ENCODE results near the gene LGR6.
A peak's percentile ranks its signal among the peaks of the same experiment; 100 is the strongest.

Gene LGR6

GRCh38 chr1:202266061-202266765 lies 72.6 kb downstream of the LGR6 start:
- no peak for DNase-seq (ENCODE audit: low read depth in 3 of 3)

- no peak for DNase-seq (ENCODE audit: low read depth in 3 of 3)
These were observed 74.4 kb downstream of the LGR6 start for GRCh38 chr1:202268032-202268431.

DNA sequence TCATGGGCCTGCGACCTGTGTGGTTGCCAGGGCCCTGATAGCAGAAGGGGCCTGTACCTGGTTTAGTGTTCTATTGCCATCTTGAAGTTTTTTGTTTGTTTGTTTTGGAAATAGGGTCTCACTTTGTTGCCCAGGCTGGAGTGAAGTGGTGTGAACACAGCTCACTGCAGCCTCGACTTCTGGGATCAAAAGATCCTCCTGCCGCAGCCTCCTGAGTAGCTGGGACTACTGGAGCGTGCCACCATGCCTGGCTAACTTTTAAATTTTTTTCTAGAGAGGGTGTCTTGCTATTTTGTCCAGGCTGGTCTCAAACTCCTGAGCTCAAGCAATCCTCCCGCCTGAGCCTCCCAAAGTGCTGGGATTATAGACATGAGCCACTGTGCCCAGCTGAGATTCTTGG lies 75.2 kb downstream of the LGR6 start:
- no peak for DNase-seq (ENCODE audit: low read depth in 3 of 3)

DNA sequence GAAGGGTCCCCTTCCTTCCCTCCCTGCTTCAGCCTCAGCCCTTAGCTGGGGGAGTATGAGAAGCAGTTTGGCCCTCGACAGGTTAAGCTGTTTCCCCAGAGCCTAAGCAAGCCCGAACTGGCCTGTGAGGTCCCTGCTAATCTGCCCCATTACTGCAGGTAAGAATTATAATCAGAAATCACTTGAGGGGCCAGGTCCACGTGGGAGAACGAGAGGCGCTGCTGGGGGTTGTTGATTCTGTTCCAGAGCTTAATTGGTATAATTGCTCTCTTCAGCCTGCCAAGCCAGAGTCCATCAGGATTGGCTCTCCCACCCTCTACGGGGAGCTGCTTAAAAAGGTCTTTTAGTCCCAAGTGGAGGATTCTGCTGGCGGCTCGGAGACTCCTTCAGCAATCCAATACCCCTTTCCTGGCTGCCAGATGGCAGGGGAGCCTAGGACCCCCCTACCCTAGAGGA lies 77.3 kb downstream of the LGR6 start:
- no peak for DNase-seq (ENCODE audit: low read depth in 3 of 3)

GRCh38 chr1:202272103-202272845 lies 78.7 kb downstream of the LGR6 start:
- no peak for DNase-seq (ENCODE audit: low read depth in 3 of 3)

DNA sequence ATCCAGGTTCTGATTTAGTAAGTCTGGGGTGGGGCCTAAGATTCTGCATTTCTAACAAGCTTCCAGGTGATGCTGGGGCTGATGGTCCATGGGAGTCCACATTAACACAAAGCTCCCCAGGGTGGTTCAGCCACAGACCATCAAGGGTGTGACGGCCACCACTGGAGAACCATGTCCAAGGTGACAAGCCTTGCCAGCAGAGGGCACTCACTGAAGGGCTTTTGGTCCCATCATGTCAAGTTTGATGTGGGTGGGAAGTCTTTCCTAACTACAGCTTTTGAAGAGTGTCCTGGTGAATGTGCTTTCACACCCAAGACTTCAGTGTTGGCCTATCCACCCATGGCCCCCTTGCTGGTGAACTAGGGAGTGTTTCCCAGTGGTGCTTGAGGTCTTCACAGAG lies 81.0 kb downstream of the LGR6 start:
- DNase-seq (ENCODE audit: low read depth in 3 of 3): peak in 1 of 3 donors; percentile 22

DNA sequence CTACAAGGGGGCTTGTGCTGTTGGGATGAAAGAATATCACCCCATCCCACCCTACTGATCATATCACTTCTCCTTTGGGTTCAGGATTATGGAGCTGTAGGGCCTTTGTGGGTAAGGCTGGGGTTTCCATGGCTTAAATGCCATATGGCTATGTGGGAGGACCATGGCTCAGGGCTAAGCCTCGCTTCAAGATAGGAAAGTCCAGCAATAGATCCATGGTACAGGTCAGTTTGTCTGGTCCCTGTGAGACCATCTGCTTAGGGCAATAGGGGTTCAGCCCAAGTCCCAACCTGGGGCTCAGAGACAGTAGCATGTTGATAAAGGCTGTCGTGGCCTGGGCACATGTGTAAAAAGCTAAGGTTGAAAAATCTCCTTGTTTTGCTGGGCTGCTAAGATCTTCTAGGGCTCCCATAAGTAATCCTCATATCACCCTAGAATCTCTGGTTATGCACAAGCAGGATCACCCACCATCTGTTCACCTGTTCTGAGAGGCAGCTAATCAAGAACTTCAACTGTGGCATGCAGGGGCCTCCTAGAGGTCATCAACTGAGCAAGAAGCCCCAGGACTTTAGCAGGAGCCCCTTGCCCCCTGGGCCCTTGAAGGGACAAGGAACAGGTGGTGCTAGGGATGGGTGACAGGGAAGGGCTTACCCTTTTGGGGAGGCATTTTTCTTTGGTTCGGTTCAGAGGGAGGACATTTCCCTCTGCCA lies 81.6 kb downstream of the LGR6 start:
- no peak for DNase-seq (ENCODE audit: low read depth in 3 of 3)

DNA sequence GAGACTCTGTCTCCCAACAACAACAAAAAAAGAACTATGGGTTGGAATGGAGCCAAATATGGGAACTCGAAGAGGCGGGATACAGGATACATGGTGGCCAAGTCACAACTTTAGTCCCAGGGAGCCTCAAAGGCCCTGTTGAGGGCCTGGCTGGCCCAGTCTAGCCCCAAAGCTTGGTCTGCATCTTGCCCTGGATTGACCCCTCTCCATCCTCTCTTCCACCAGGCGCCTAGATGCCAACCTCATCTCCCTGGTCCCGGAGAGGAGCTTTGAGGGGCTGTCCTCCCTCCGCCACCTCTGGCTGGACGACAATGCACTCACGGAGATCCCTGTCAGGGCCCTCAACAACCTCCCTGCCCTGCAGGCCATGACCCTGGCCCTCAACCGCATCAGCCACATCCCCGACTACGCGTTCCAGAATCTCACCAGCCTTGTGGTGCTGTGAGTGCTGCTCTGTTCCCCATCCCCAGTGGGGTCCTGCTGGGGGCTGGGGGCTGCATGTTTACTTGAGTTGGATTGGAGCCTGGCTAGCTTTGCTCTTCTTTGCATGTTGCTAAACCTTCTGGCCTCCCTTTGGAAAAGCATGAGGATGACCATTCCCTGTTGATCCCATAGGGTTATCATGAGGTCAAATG lies 82.6 kb downstream of the LGR6 start:
- no peak for DNase-seq (ENCODE audit: low read depth in 3 of 3)

DNA sequence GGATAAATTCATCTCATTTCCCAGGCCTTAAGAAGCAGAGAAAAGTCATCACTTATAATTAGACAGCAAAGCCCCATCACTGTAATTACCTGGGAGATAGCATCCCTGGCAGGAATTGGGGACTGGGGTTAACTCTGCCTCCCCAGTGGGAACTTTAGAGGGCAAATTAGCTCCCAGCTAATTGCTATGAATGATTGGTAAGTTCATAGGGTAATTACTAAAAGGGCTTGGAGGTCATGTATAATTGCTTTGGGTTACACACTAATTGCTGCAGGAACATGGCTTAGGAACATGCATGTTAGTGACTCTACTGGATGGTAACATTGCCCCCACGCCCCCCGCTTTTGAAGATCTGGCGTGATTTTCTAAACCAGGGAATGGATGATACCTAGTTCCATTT lies 83.3 kb downstream of the LGR6 start:
- DNase-seq (ENCODE audit: low read depth in 3 of 3): no peak

- no peak for DNase-seq (ENCODE audit: low read depth in 3 of 3)
These were observed 85.2 kb downstream of the LGR6 start for GRCh38 chr1:202278751-202279150.

- no peak for DNase-seq (ENCODE audit: low read depth in 3 of 3)
These were observed 86.2 kb downstream of the LGR6 start for GRCh38 chr1:202279806-202280205.

DNA sequence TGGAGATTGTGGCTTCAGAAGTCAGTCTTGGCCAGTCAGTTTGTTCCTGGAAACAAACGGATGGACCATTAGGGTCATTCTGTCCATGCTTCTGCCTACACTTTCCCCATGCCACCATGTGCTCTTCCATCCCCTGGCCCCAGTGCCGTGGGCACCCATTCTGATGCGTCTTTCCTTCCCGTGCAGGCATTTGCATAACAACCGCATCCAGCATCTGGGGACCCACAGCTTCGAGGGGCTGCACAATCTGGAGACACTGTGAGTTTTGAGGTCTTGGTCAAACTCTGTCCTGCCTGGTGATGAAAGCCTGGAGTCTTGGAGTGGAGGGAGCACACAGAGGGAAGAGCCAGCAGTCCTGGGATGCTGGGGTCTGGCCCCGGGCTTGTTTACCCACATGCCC lies 87.0 kb downstream of the LGR6 start:
- no peak for DNase-seq (ENCODE audit: low read depth in 3 of 3)

- no peak for DNase-seq (ENCODE audit: low read depth in 3 of 3)
These were observed 87.9 kb downstream of the LGR6 start for GRCh38 chr1:202281316-202282024.

- DNase-seq (ENCODE audit: low read depth in 3 of 3): no peak
These were observed 88.4 kb downstream of the LGR6 start for GRCh38 chr1:202282025-202282371.

- no peak for DNase-seq (ENCODE audit: low read depth in 3 of 3)
These were observed 89.1 kb downstream of the LGR6 start for GRCh38 chr1:202282596-202283283.

DNA sequence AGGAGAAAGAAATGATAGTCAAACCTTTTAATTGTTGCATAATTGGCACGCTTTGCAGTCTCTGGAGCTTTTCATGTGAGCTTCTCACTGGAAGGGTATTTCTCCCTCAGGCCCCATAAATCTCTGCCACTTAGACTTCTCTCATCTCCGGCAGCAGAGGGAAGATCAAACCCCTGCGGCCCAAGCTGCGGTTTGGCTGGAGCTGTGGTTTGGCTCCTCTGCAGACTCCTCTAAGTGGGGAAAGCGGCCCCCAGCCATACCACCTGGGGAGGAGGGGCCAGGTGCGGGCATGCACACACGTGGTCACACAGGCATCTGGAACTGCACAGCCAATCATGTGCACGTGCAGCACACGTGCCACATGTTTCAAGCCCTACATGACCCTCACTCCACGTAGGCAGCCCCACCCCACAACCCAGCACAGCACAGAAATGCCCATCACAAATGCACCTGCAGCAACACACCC lies 89.8 kb downstream of the LGR6 start:
- DNase-seq (ENCODE audit: low read depth in 3 of 3): no peak

- DNase-seq (ENCODE audit: low read depth in 3 of 3): no peak
These were observed 90.4 kb downstream of the LGR6 start for GRCh38 chr1:202283991-202284390.

DNA sequence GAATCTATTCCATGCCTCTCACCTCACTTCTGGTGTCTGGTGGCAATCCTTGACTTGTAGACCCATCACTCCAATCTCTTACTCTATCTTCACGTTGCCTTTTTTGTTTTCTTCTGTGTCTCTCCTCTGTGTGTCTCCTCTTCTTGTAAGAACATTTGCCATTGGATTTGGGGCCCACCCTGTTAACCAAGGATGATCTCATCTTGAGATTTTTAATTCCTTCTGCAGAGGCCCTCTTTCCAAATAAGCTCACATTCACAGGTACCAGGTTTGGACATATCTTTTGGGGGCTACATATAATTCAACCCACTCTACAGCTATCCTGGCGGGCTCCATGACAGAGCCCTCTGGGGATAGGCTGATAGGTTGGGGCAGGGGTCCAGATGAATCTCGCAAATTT lies 92.3 kb downstream of the LGR6 start:
- no peak for DNase-seq (ENCODE audit: low read depth in 3 of 3)

DNA sequence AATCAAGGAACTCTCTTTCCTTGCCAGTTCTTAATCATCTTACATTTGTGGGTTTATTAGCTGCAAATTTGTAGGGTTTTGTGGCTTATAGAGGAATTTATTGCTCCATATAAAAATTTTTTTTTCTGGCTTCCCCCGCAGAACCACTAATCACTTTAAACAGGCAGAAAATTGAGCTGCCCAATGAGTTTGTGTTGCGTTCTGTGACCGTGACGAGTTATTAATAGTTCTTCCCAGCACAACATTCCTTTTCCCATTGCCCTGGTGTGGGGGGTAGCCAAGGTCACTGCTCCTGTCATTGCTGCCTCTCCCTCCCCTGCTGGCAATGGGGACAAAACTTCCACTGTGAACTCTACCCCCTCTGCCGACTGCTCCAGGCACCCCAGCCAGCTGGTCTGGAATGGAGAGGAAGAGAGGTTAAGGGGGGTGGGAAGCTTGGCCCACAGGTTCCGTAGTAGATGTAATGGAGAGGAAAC lies 93.1 kb downstream of the LGR6 start:
- no peak for DNase-seq (ENCODE audit: low read depth in 3 of 3)

DNA sequence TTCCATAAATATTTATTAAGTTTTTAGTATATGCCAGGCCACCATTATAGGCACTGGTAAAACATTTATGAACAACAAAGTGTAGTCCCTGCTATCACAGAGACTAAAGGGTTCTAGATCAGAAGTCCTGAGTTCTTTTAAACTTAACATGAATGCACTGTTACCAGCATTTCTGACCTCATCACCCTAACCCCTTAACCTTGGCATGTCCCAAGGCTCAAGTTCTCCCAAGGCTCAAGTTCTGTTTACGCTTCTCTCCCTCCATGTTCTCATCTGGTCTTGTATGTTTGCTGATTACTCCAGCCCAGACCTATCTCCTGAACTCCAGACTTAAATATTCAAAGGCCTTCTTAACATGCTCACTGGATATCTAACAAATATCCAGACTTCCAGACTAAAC lies 93.6 kb downstream of the LGR6 start:
- DNase-seq (ENCODE audit: low read depth in 3 of 3): no peak

DNA sequence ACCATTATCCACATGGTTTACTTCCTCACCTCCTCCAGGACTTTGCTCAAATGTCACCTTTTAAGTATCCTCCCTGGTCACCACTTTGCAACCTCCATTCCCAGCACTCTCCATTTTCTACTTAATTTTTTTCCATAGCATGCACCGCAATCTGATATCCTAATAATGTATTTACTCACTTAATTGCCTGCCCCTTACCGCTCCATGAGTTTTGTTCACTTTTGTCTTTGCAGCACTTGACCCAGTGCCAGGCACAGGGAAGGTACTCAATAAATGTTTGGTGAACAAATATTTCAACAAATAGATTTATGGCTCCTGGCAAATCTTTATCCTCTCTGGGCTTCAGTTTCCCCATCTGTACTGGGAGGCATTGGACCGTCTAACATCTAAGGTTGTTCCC lies 94.6 kb downstream of the LGR6 start:
- no peak for DNase-seq (ENCODE audit: low read depth in 3 of 3)

All from stimulated activated CD4-positive, alpha-beta T cell treated with anti-CD3 and anti-CD28 coated beads, TNF-alpha, amount 100 ng/mL, for 48 hours (primary cell).